ENCODE data around the gene ENPP7.

Gene ENPP7

DNA sequence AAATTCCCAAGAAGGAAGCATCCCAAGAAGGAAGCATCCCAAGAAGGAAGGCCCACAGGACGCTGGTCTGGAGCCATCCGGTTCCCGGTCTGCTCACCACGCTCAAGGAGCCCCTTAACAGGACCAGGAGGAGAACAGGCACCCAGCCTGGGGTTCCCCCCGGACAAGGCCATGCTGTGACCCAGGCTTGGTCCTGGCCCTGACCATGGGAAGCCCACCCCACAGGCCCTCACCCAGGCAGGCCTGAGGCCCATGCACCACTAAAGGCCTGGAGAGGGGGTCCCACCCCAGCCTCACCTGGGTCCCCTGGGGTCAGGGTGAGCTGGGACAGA, 340 bp upstream of the ENPP7 start:
- in situ Hi-C loops (cut with MboI; ENCODE audit: low sequenced_read_pairs) = no loop called here

DNA sequence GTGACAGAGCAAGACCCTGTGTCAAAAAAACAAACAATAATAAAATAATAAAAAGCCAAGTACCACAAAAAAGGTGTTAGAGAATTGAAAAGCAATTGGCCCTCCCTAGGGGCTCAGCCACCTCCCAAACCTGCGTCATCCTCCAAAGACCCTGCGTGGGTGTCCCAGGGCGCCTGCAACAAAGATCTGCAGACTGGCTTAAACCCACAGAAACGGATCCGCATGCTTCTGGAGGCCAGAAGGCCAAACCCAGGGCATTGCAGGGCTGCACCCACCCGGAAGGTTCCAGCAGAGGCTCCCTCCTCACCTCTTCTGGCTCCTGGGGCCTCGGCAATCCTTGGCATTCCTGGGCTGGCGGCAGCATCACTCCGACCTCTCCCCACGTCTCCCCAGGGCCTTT, 1.5 kb downstream of the ENPP7 start:
- in situ Hi-C loops (cut with MboI; ENCODE audit: low sequenced_read_pairs) = no loop called here

DNA sequence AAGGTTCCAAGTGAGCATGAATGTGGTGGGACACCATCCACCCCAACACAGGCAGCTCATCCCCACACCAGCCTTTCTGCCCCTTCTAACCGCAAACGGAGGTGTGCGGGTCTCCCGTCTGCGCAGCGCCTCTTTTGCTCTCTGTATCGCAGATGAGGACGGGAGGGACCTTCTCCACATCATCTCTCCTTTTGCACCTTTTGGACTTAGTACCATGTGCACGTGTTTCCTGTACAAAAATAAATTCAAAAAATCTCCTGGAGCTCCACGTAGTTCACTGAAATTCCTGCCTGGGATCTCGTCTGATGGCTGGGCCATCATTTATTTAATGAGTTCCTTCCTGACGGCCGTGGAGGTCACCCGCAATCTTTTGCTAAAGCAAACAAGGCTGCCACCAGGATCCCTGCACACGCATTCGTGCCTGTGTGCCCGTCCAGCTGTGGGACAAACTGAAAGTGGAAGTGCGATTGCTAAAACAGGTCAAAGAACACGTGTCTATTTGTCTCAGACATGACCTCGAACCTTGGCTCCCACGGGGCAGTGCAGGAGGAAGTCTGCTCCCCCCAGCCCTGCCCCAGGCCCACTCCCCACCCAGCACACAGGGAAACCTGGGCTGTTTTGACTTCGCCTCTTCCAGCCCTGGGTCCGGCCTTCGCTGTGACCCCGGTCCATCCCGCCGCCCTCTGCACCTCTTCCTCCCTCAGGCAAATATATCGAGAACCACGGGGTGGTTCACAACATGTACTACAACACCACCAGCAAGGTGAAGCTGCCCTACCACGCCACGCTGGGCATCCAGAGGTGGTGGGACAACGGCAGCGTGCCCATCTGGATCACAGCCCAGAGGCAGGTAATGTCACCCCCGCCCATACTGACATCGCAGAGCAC, 2.3 kb downstream of the ENPP7 start:
- in situ Hi-C loops (cut with MboI; ENCODE audit: low sequenced_read_pairs) = no loop called here

DNA sequence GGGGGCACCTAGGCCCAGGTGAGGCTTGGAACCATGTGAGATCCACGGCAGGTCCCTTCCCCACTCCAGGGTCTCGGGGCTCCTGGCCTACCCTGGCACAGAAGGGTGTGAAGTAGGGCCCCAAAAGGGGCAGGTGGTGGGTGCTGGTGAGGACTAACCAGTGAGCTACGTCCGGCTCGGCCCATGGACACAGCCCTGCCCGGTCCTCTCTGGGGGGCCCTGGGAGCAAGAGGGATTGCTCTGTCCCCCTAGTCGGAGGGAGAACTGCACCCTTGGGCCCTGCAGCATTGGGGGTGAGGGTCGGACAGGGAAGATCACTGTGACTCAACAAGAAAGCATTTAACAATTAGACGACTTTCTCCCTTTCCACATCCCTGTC, 2.9 kb downstream of the ENPP7 start:
- in situ Hi-C loops (cut with MboI; ENCODE audit: low sequenced_read_pairs) = no loop called here

DNA sequence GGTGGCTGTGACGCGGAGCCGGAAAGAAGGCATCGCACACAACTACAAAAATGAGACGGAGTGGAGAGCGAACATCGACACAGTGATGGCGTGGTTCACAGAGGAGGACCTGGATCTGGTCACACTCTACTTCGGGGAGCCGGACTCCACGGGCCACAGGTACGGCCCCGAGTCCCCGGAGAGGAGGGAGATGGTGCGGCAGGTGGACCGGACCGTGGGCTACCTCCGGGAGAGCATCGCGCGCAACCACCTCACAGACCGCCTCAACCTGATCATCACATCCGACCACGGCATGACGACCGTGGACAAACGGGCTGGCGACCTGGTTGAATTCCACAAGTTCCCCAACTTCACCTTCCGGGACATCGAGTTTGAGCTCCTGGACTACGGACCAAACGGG, 4.4 kb downstream of the ENPP7 start:
- in situ Hi-C loops (cut with MboI; ENCODE audit: low sequenced_read_pairs) = no loop called here

DNA sequence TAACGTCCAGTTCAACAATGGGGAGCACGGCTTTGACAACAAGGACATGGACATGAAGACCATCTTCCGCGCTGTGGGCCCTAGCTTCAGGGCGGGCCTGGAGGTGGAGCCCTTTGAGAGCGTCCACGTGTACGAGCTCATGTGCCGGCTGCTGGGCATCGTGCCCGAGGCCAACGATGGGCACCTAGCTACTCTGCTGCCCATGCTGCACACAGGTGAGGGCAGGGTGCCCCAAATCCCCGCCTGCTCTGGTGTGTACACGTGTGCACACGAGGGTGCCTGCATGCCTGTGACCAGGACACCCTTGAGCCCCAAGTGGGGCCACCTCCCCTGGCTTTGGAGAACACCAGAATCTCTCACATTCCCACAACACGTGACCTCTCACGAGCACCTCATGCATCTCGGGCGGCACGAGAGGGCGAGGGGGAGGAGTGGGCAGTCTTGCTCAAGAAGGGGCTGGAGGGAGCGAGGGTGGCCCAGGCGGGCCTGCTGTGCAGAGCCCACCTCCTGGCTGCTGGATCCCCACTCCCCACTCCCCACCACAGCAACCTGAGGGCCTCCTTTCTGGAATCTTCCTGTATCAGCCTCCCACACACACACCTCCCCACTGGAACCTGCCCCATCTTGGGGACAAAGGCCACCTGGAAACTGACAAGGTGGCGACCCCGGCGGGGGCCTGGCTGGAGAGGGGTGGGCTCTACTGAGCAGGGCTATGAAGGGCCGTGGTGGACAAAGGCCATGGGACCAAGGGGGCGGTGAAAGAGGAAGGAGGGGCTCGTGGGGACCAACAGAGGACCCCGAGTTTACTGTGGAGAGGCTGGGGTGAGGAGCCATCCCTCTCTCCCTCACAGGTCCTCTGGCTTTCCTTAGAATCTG, 6.5 kb downstream of the ENPP7 start:
- in situ Hi-C loops (cut with MboI; ENCODE audit: low sequenced_read_pairs) = no loop called here

DNA sequence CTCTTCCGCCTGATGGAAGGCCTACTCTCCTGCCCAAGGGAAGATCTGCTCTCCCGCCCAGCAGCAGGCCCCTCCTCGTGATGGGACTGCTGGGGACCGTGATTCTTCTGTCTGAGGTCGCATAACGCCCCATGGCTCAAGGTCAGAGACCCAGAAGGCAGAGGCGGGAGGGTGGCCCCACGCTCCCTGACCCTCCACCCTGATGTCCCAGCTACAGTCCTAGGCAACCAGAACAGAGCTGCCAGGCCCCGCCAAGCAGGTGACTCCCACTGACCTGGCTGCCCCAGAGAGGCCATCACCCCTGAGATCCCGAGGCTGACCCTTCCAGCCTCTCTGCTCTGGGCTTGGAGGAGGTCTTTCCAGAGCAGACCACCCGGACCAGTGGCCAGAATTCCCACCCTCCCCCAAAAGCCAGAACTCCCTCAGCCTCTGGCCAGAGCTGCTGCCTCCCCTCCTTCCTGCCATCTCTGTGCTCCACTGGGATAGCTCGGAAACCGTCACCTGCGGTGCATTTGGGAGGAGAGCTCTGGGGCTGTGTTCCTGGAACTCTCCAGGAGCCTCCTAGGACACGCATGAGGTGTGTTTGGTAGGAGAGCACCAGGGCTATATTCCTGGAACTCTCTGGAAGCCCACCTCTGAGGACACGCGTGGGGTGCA, 7.3 kb downstream of the ENPP7 start:
- in situ Hi-C loops (cut with MboI; ENCODE audit: low sequenced_read_pairs) = no loop called here

DNA sequence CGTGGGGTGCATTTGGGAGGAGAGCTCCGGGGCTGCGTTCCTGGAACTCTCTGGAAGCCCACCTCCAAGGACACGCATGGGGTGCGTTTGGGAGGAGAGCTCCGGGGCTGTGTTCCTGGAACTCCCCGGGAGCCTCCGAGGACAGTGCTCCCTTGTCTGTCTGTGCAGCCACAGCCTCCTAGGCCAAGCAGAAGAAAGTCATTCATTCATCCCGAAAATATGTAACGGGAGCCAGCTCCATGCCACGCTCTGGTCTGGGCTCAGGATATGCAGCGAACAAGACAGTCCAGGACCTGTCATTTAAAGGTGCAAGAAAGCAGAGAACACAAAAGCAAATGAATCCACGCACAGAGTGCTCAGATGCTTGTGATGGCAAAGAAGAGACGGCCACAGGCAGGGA, 7.9 kb downstream of the ENPP7 start:
- in situ Hi-C loops (cut with MboI; ENCODE audit: low sequenced_read_pairs) = no loop called here

DNA sequence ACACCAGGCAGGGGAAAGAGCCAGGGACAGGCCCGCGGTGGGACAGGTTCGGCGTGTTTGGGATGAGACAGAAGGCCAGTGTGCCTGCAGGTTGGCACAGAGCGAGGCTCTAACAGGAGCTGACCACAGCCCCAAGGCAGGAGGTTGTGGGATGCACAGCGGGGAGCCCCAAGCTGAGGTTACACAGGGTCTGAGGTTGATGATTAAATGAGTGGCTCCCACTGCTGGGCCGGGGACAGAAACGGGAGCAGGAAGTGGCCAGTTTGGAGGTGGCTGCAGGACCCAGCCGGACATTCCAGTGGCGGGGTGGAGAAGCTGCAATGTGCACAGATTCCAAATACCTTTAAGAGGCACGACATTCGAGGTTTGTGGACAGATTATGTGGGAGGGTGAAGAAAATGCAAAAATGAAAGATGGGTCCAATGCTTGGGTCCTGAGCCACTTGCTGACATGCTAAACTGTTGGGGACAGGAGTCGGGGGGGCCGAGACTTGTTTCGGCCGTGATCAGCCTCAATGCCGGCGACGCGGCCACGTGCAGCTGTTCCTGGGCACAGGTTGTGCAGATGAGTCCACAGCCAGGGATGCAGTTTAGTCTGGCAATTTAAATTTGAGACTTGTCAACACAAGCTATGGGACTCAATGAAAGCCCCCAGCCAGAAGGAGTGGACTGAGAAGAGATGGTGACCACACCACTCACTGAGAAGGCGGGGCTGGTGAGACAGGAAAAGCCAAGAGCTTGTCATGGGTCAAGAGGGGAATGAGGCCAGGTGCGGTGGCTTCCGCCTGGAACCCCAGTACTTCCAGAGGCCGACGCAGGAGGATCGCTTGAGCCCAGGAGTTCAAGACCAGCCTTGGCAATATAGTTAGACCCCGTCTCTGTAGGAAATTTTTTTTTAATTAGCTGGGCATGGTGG, 8.7 kb downstream of the ENPP7 start:
- in situ Hi-C loops (cut with MboI; ENCODE audit: low sequenced_read_pairs) = no loop called here

DNA sequence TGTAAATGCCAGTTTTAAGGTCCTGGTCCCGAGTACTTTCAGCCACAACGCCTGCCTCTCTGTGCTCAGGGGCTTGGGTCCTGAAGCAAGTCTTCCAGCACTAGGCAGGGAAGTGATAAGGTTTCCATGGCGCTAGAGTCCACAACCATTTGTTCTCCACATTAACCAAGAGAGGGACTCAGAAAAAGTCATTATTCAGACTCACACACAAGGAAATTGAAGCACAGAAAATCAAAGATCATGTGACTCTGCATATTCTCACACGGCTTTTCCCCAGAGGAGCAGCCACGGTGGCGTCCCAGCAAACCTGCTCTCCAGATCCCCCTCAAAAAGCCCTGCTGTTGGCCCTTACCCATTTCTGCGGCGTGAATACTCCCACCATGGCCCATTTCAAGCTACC, 9.7 kb downstream of the ENPP7 start:
- in situ Hi-C loops (cut with MboI; ENCODE audit: low sequenced_read_pairs) = no loop called here

DNA sequence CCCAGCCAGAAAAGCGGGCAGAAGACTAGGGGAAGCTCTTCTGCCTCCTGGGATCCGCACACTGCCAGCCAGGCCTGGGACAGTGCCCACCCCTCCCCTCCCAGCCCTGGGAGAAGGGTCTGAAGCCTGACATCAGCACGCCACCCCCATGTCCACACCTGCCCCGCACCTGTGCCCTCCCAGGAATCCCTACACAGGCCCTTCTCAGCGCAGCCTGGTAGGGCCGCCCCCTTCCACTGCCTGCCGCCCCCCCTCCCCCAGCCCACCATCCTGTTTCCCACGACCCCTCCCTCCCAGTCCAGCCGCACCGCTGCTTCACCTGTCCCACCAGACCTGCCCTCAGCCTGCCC, 10.6 kb downstream of the ENPP7 start:
- in situ Hi-C loops (cut with MboI; ENCODE audit: low sequenced_read_pairs) = no loop called here

DNA sequence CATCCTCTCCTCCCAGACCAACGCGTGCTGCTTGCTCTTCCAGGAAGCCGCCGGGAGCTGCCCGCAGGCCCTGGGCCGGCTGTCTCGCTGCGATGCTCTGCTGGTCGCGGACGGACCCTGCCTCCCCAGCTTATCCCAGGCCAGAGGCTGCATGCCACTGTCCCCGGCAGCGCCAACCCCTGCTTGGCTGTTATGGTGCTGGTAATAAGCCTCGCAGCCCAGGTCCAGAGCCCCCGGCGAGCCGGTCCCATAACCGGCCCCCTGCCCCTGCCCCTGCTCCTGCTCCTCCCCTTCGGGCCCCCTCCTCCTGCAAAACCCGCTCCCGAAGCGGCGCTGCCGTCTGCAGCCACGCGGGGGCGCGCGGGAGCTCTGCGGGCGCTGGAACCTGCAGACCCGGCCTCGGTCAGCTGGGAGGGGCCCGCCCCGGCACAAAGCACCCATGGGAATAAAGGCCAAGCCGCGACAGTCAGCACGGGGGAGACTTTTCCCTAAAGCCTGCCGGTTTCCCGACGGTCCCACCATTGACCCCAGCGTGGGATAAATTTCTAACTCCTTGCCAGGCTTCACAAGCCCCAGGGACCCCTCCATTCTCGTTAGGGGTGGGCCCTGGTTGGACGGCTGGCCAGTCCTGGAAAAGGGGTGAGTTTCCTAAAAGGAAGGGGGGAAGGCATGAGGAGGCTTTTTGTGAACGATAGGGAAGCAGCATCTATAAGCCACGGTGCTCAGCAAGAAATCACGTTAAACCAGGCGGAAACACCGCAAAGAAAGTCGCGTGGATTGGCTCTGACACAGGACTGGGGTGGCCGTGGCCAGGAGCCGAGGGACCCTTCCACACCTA, 11.2 kb downstream of the ENPP7 start:
- in situ Hi-C loops (cut with MboI; ENCODE audit: low sequenced_read_pairs) = no loop called here

DNA sequence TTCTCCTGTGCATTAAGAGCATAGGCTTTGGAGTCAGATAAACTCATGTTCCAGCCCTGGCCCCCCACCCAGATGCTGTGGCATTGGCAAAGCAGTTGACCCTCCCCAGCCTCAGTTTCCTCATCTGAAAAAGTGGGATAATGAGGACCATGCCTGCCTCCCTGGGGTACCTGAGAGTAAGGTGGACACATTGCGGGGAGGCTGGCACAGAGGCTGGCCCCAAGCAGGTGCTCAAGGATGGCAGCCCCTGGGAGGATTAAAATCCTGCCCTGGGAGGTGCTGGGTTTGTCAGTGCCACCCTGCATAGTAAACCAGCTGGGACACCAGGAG, 11.8 kb downstream of the ENPP7 start:
- in situ Hi-C loops (cut with MboI; ENCODE audit: low sequenced_read_pairs) = no loop called here

DNA sequence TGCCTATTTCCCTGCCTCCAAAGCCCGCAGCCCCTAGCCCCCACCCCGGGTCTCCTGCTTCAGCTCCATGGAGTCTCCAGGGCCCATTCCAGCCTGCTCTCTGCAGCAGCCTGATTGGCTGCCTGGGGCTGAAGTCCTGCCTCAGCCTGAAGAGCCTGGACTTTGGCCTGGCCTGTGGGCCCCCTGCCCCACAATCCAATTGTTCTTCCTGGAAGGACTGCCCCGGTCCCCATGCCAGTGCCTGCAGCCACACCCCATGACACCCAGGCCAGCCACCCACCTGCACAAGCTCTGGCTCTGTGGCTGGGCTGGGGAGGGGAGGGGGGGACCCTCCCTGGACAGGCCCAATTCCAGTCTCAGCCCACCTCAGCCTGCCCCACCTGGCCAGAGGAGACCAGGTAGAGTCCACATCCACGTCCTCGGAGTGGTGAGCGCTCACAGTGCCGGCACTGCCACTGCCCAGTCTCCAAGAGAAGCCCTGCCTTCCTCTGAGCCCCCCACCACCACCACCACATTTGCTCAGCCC, 12.3 kb downstream of the ENPP7 start:
- in situ Hi-C loops (cut with MboI; ENCODE audit: low sequenced_read_pairs) = no loop called here

DNA sequence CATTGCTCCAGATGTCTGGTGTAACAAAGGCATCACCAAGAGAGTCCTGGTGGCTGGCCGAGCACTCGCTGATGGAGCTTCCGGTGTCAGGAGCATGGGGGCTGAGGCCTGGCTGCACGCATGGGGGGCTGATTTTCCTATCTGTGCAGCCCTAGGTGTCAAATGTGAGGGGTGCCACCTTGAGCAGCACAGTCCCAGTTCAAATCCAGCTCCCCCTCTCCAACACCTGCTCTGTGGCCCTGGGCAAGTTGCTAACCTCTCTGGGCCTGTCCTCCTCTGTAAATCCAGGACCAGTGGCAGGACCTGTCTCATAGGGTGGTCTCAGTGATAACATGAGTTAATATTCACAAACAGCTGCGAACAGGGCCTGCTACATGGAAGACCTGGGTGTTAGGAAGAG, 12.9 kb downstream of the ENPP7 start:
- in situ Hi-C loops (cut with MboI; ENCODE audit: low sequenced_read_pairs) = no loop called here

DNA sequence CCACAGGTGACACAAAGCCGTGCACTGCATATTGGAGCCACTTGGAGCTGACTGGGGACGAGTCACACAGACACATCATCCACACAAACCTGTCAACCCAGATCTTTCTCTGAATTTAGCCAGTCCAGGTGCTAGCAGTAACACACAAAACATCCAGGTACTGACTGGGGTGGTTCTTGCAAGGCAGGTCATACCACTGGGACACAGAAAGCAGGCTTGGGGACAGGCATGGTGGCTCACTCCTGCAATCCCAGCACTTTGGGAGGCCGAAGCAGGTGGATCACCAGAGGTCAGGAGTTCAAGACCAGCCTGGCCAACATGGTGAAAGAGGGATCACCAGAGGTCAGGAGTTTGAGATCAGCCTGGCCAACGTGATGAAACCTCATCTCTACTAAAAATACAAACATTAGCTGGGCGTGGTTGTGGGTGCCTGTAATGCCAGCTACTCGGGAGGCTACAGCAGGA, 14.9 kb downstream of the ENPP7 start:
- in situ Hi-C loops (cut with MboI; ENCODE audit: low sequenced_read_pairs) = no loop called here

DNA sequence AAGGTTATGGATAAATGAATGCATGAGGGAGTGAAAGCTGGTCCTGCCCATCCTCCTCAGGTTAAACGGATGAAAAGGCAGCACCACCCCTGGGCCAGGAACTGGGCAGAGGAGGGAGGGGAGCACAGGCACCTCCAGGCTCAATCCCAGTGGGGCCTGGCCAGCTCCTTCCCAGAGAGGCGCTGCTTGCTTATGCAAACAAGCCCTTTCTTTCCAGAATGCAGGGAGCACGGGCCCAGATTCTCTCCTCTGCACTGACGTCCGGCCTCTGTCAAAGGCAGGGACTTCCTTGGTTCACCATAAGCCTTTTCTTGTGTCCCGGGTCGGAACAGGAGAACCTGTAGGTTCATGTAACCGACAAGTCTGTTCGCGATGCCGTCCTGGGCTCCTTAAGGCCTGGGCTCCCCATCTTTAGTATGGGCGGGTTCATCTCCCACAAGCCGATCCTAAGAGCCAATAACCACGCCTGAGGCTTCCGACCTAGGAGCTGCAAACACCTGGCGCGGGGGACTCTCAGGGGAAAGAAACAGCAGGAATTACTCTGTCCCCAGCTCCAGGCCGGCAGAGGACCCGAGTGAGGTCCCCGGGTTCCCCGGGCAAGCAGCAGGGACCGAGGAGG, 16.3 kb downstream of the ENPP7 start:
- in situ Hi-C loops (cut with MboI; ENCODE audit: low sequenced_read_pairs) = no loop called here

DNA sequence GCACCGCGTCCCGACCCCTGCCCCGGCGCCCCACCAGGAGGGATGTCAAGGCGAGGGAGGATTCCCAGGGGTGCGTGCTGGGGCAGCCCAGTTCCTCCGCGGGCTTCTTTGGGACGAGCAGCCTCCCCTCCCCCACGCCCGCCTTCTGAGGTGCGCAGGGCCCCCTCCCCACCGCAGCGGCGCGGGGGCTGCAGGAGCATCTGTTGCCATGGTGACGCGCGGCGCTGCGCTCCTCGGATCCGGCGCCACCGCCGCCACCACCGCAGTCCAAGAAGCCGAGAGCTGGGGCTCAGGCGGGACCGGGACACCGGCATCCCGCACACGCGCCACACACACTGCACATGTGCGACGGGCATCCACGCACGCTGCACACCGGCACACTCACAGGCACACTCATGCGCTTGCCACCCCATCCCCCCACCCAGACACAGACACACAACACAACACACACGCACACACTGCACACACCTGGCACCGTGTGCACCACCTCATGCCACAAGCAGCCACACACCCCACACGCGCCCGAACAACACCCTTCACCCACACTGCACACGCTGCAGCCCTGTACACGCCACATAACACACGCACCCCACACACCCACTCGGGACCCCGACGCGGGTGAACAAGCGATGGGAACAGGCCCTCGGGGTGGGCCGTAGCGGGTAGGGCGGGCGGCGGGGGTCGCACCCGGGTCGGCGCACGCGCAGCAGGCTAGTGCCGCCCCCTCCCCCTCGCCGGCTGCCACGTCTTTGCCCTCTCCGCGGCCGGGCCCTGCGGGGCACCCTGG, 17.0 kb downstream of the ENPP7 start:
- in situ Hi-C loops (cut with MboI; ENCODE audit: low sequenced_read_pairs) = no loop called here
